GM10266 (cell line): ENCODE measurements around the gene NIPSNAP3A.

Experiments
- DNase-seq: peaks from one replicate; pipeline ENCODE4 v3.0.0; 2012; ENCODE audit errors: extremely low spot score
- TF ChIP-seq, protein P1 (sequence below): IDR thresholded peaks from 2 replicates; pipeline ENCODE4 v1.5.1; 2012; ENCODE audit warnings: mild to moderate bottlenecking, low read depth; ENCODE audit not compliant: control insufficient read depth, insufficient read depth; ENCODE audit errors: missing control alignments

The NIPSNAP3A gene

DNA sequence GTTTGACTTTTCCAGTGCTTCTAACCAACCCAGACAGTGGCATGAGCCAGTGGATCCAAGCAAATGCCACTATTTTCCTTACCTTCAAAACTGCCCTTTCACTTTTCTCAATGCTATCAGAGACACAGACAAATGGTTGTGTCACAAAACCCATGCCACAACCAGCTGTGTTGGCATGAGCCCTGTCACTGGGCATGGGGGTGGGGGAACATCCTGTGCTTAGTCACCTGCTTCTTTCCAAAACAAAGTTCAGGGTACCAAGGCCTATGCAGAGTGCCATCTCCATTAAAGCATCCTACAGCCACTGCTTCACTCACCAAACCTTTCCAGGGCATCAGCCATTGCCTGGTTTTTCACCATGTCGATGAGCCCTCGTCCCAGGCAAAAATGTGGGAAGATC, 46.6 kb downstream of the NIPSNAP3A start:
- TF ChIP-seq, protein P1, sequence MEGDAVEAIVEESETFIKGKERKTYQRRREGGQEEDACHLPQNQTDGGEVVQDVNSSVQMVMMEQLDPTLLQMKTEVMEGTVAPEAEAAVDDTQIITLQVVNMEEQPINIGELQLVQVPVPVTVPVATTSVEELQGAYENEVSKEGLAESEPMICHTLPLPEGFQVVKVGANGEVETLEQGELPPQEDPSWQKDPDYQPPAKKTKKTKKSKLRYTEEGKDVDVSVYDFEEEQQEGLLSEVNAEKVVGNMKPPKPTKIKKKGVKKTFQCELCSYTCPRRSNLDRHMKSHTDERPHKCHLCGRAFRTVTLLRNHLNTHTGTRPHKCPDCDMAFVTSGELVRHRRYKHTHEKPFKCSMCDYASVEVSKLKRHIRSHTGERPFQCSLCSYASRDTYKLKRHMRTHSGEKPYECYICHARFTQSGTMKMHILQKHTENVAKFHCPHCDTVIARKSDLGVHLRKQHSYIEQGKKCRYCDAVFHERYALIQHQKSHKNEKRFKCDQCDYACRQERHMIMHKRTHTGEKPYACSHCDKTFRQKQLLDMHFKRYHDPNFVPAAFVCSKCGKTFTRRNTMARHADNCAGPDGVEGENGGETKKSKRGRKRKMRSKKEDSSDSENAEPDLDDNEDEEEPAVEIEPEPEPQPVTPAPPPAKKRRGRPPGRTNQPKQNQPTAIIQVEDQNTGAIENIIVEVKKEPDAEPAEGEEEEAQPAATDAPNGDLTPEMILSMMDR, result no peak
- no peak for DNase-seq

DNA sequence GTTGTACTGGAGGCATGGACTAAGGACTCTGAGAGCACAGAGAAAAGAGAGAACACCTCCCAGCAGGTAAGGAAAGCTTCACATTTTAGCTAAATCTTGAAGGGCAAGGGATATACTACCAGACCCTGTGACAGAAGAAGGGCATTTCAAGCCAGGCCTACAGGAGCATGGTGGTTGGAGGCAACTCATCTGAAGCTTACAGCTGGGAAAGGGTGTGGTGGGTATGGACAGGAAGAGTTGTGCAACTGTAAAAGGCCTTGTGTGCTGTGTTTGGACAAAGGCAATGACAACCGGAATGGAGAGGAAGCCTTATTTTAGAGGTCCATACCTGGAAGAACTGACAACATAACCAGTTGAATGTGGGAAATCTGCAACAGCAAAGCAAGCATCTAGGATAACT, 47.6 kb downstream of the NIPSNAP3A start:
- TF ChIP-seq, protein P1, result no peak
- no peak for DNase-seq

DNA sequence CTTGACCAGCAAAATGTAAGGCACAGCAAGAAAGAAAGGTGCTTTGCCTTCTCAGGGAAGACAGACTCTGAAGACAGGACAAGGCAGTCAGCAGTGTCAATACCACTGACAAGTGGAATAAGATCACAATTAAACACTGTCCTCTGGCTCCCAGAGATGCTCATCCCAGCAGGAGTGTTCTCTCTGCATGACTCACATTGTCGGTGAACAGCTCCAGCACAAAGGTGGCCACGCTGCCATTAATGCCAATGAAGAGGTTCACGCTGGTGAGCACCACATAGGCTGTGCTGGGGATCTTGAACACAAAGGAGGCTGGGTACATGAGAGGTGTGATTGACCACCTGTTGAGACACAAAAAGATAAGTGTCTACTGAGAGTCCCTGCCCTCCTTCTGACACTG, 48.4 kb downstream of the NIPSNAP3A start:
- no peak for DNase-seq

DNA sequence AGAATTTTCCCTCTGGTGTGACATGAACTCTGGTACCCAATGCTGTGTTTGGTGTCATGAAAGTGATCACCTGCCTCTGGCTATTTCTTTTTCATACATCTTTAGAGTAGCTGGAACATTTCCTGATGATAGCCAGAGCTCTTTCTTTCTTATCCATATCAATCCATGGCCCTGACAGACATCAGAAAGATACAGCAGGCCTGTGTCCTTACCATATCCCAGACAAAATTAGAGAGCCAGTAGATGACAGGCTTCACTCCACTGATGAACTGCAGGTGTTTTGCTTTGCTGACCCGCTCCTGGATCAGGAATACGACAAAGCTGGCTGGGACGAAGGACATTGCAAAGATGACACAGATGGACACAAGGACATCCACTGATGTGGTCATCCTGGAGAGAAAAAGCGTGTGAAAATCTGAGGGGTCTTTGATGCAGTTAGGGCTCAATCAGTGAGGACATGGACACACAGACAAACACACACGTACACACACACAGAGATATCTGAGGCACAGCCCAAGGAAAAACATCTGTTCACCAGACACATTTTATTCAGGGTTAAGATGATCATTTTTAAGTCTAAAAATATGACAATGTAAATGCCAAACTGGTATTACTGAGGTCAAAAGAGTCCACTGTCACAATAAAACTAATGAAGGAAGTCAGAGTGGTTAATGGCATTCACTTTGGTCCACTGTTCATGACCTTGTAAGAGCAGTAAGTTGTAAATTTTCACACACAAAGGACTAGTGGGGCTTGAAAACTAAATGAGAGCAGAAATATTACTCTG, 50.9 kb downstream of the NIPSNAP3A start:
- TF ChIP-seq, protein P1, result no peak
- DNase-seq, result no peak

More for the DNA sequence above, 48.4 kb downstream of the NIPSNAP3A start:
- TF ChIP-seq, protein P1, result no peak

DNA sequence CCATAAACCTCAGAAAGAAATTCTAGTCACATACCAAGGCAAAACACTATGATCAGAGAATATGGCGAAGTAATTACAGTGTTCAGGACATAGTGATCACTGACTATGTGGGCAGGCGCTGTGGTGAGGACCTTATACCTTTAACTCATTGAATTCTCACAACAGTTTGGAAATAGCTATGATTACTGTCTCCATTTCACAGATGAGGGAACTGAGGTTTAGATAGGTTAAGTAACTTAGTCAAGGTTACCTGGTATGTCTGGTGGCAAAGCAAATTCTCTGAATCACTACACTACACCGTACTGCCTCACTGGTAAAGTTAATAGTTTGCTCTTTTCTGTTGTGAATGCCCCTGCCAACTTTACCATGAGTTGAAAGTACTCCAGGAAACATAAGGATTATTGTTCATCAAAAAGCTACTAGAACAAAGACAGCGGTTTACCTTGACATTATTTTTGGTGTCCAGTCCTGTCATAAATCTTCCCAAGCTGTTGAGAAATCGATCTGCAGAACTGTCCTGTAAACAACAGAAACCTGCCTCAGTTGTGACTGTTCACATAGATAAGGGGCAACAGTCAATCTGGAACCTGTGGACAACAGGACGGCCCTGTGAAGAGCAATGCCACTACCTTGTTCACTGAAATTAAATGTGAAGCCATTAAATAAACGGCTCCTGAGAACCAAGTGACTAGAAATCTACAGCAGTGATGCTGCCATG, 52.7 kb downstream of the NIPSNAP3A start:
- DNase-seq, result no peak
- TF ChIP-seq, protein P1, result no peak

DNA sequence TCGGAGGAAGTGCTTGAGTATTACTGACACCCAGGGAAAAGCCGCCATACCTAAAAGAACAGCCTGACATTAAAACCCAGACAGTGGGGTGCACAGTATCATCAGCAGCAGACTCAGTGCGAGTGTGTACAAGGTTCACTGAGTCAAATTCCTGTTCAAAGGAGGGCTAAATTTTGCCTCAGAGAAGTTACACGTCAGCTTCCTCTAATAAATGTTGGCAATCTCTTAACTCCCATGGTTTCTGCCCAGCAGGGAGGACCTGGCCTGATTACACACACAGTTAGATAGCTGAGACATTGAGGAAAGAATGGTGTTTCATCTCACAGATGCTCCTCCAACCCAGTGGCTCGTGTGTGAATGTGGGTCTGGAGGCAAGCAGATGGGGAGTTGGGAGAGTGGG, 54.6 kb downstream of the NIPSNAP3A start:
- no peak for DNase-seq
- TF ChIP-seq, protein P1, result no peak

DNA sequence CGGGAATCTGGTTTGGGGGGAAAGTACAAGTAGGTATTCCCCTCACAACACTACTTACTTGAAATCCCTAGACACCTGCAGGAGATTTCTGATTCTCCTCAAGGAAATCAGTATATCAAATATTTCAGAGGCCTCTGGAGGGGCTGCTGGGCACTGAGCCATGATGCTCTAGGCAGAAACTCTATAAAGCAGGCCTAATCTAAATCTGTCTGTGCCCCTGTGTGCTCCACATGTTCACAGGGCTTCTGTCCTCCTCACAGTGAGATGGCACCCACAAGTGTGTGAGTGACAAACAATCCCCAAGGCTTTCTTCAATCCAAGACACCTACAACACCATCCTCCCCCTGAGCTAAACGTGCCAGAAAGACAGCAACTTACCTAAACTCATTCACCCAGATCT, 55.4 kb downstream of the NIPSNAP3A start:
- DNase-seq, result no peak
- TF ChIP-seq, protein P1, result no peak
